Hepatocyte (in vitro differentiated cells): ENCODE measurements around the gene GNB2. TPM values are rescaled to one million over a fixed set of nuclear protein-coding genes. Genes with fewer than 3 reads are reported as not detected.

Experiments
- DNase-seq: peaks from one replicate; pipeline ENCODE4 v3.0.0-alpha.2; 2016; ENCODE audit warnings: low spot score
- H2AFZ ChIP-seq: fragments of 200-600 bp; sonication (generic); 2 replicates; pipeline ENCODE4 v1.6.0; 2016; ENCODE audit warnings: antibody characterized with exemption, mild to moderate bottlenecking
- H3K27ac ChIP-seq: fragments of 200-600 bp; sonication (generic); 2 replicates; pipeline ENCODE4 v1.5.1; 2016; ENCODE audit warnings: mild to moderate bottlenecking
- H3K27me3 ChIP-seq: fragments of 200-600 bp; sonication (generic); 2 replicates; pipeline ENCODE4 v1.6.1; 2016
- H3K36me3 ChIP-seq: fragments of 200-600 bp; sonication (generic); replicated peaks from 2 replicates; pipeline ENCODE4 v1.5.1; 2016; ENCODE audit warnings: low read depth; ENCODE audit not compliant: insufficient read depth
- H3K4me1 ChIP-seq: fragments of 200-600 bp; sonication (generic); 2 replicates; pipeline ENCODE4 v1.5.1; 2016; ENCODE audit warnings: mild to moderate bottlenecking, moderate library complexity; ENCODE audit not compliant: insufficient read depth
- H3K4me2 ChIP-seq: fragments of 200-600 bp; sonication (generic); 2 replicates; pipeline ENCODE4 v1.6.0; 2016
- H3K4me3 ChIP-seq: fragments of 200-600 bp; sonication (generic); 2 replicates; pipeline ENCODE4 v1.5.1; 2016; ENCODE audit warnings: mild to moderate bottlenecking
- H3K79me2 ChIP-seq: fragments of 200-600 bp; sonication (generic); 2 replicates; pipeline ENCODE4 v1.6.0; 2017; ENCODE audit warnings: mild to moderate bottlenecking
- H3K9me2 ChIP-seq: fragments of 200-600 bp; sonication (generic); replicated peaks from 2 replicates; pipeline ENCODE4 v1.6.0; 2017; ENCODE audit warnings: mild to moderate bottlenecking; ENCODE audit not compliant: insufficient read depth
- H3K9me3 ChIP-seq: fragments of 200-600 bp; sonication (generic); 2 replicates; pipeline ENCODE4 v1.5.1; 2016; ENCODE audit warnings: low read depth, mild to moderate bottlenecking
- H4K20me1 ChIP-seq: fragments of 200-600 bp; sonication (generic); 2 replicates; pipeline ENCODE4 v1.6.0; 2016; ENCODE audit warnings: mild to moderate bottlenecking; ENCODE audit not compliant: insufficient read depth, poor library complexity, severe bottlenecking
- CTCF ChIP-seq: fragments of 200-600 bp; sonication (generic); IDR thresholded peaks from 2 replicates; pipeline ENCODE4 v1.5.1; 2016; ENCODE audit warnings: antibody characterized with exemption, mild to moderate bottlenecking; ENCODE audit not compliant: poor library complexity
- EZH2 ChIP-seq: fragments of 200-600 bp; sonication (generic); IDR thresholded peaks from 2 replicates; pipeline ENCODE4 v1.6.1; 2016; ENCODE audit warnings: antibody characterized with exemption, mild to moderate bottlenecking, borderline replicate concordance
- EZH2phosphoT487 ChIP-seq: fragments of 200-600 bp; sonication (generic); IDR thresholded peaks from one replicate; pipeline ENCODE4 v1.6.1; 2018; ENCODE audit warnings: antibody characterized with exemption, mild to moderate bottlenecking, low read depth, moderate library complexity; ENCODE audit not compliant: unreplicated experiment, severe bottlenecking
- WGBS: methylation state at CpG from one replicate; pipeline ENCODE4 v1.1.6; 2016; ENCODE audit warnings: low lambda C conversion rate; ENCODE audit errors: missing lambda C conversion rate; 5-methylcytosine and 5-hydroxymethylcytosine counted together
- polyA plus RNA-seq: library from polyadenylated mRNA; unstranded; fragments of >200 nt; fragmentation: Nextera tagmentation; extraction: Ambion mirVana; gene quantifications from 2 replicates; pipeline ENCODE4 v1.2.1, GENCODE V29; 2016
- total RNA-seq: library from RNA; depleted of rRNA; stranded (reverse); fragments of >200 nt; gene quantifications from 2 replicates; pipeline ENCODE4 v1.2.3, GENCODE V29; 2014

Gene GNB2
- total and polyA plus RNA-seq, 2 experiments from 2014 or later = 111 to 204 TPM

DNA sequence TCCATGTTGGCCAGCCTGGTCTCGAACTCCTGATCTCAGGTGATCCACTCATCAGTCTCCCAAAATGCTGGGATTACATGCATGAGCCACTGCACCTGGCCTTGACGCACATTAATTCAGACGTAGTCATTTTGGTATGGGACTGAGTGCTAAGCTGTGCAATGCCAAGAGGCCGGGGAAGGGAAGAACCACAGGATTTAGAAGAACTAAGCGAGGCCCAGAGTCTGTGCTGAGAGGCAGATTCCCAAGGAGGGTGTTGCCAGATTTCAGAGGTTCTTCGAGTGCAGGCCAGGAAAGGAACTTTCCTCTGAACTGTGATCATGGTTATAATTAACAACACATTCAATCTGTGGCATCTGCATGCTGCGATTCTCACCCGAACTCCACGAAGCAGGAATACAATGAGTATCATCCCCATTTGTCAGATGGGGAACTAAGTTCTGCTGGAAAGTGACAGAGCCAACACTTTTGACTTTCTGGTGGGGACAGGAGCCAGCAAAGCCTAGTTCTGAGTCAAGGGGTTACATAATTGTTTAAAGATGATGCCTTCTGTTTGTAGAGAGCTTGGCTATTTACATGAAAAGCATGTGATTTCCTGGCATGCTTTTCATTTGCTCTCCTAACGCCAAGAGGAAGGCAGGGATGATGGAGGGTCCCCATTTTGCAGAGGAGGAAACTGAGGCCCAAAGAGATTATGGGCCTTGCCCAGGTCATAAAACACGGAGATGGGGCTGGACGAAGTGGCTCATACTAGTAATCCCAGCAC lies 53.6 kb downstream of the GNB2 start:
- no peak overlapping the region for H3K4me2 ChIP-seq
- 67% methylated on average over 12 of the region's 12 CpGs for WGBS
- no peak overlapping the region for H3K27ac ChIP-seq

DNA sequence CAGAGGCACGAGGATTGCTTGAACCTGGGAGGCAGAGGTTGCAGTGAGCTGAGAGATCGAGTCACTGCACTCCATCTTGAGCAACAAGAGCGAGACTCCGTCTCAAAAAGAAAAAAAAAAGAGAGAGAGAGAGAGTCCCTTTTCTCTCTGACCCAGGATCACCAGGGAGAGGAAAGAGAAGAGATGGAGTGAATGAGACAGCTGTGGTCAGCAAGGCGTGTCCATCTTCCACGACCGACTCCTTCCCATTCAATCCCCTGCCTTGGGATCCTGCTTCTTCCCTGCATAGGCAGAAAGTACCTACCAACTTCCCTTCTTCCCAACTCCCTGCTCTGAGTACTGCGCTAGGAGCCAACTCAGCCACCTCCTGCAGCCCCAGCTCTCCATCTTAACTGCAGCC lies 54.7 kb downstream of the GNB2 start:
- Histone ChIP-seq H3K9me3 (no peaks in the 10 kb centered on the region), H3K4me1 (no peaks in the 10 kb centered on the region), H3K27me3 (peaks cover 2% of the 10 kb centered on the region), H3K4me2 (no peak overlapping the region), H3K79me2 (no peaks in the 10 kb centered on the region), H3K9me2 (no peaks in the 10 kb centered on the region), H3K36me3 (no peaks in the 10 kb centered on the region), H2AFZ (no peak overlapping the region), H3K27ac (no peak overlapping the region), H3K4me3 (no peak overlapping the region), H4K20me1 (no peaks in the 10 kb centered on the region)
- TF ChIP-seq EZH2phosphoT487 (no peak), CTCF (no peak), EZH2 (no peak)
- DNase-seq = no peak
- WGBS = 82% methylated on average over 8 of the region's 8 CpGs

More for the DNA sequence above, 53.6 kb downstream of the GNB2 start:
- no peaks in the 10 kb centered on the region for H3K4me1 ChIP-seq
- H3K79me2 ChIP-seq = no peaks in the 10 kb centered on the region
- H3K36me3 ChIP-seq = no peaks in the 10 kb centered on the region
- no peaks in the 10 kb centered on the region for H3K9me2 ChIP-seq
- TF ChIP-seq EZH2 (no peak), EZH2phosphoT487 (no peak), CTCF (no peak)
- DNase-seq = no peak
- peaks cover 12% of the 10 kb centered on the region for H3K27me3 ChIP-seq
- no peaks in the 10 kb centered on the region for H4K20me1 ChIP-seq
- no peaks in the 10 kb centered on the region for H3K9me3 ChIP-seq
- no peak overlapping the region for H3K4me3 ChIP-seq
- no peak overlapping the region for H2AFZ ChIP-seq

Other genes with a start within 250 kb of the GNB2 start
- gene ZCWPW1, start 245.0 kb upstream of the GNB2 start, total RNA-seq = 1.8 and 2.2 TPM in 2 replicates
- gene ZCWPW1, start 245.0 kb upstream of the GNB2 start, polyA plus RNA-seq = 3.3 and 4.9 TPM in 2 replicates
- gene MEPCE, start 243.9 kb upstream of the GNB2 start, total RNA-seq = 20.9 and 23.1 TPM in 2 replicates
- gene MEPCE, start 243.9 kb upstream of the GNB2 start, polyA plus RNA-seq = 15.8 and 17.2 TPM in 2 replicates
- gene PPP1R35, start 237.2 kb upstream of the GNB2 start, total RNA-seq = 10.0 and 12.8 TPM in 2 replicates
- 39.6 and 50.3 TPM in 2 replicates for gene PPP1R35, start 237.2 kb upstream of the GNB2 start, polyA plus RNA-seq
- 0.13 and 0.72 TPM in 2 replicates for gene SPACDR, start 209.5 kb upstream of the GNB2 start, total RNA-seq
- 0.46 TPM in 1 of 2 replicates, not detected in the other for gene SPACDR, start 209.5 kb upstream of the GNB2 start, polyA plus RNA-seq
- 25.4 and 26.2 TPM in 2 replicates for gene TSC22D4, start 194.5 kb upstream of the GNB2 start, total RNA-seq
- gene TSC22D4, start 194.5 kb upstream of the GNB2 start, polyA plus RNA-seq = 89.6 and 90.7 TPM in 2 replicates
- gene NYAP1, start 189.8 kb upstream of the GNB2 start, total RNA-seq = 1.6 and 2.4 TPM in 2 replicates
- gene NYAP1, start 189.8 kb upstream of the GNB2 start, polyA plus RNA-seq = 0.68 TPM in 1 of 2 replicates, not detected in the other
- 32.8 and 38.6 TPM in 2 replicates for gene AGFG2, start 134.5 kb upstream of the GNB2 start, total RNA-seq
- gene AGFG2, start 134.5 kb upstream of the GNB2 start, polyA plus RNA-seq = 33.3 and 53.7 TPM in 2 replicates
- not detected in 2 replicates for gene SAP25, start 99.8 kb upstream of the GNB2 start, total RNA-seq
- 1.8 and 4.0 TPM in 2 replicates for gene SAP25, start 99.8 kb upstream of the GNB2 start, polyA plus RNA-seq
- 34.0 and 40.3 TPM in 2 replicates for gene LRCH4, start 87.6 kb upstream of the GNB2 start, total RNA-seq
- gene LRCH4, start 87.6 kb upstream of the GNB2 start, polyA plus RNA-seq = 105 and 129 TPM in 2 replicates
- gene FBXO24, start 87.4 kb upstream of the GNB2 start, total RNA-seq = 1.1 and 1.4 TPM in 2 replicates
- 0.49 and 1.6 TPM in 2 replicates for gene FBXO24, start 87.4 kb upstream of the GNB2 start, polyA plus RNA-seq
- 64.2 and 90.0 TPM in 2 replicates for gene PCOLCE, start 71.4 kb upstream of the GNB2 start, total RNA-seq
- gene PCOLCE, start 71.4 kb upstream of the GNB2 start, polyA plus RNA-seq = 249 and 343 TPM in 2 replicates
- gene MOSPD3, start 61.2 kb upstream of the GNB2 start, total RNA-seq = 8.8 and 10.4 TPM in 2 replicates
- 39.2 and 44.4 TPM in 2 replicates for gene MOSPD3, start 61.2 kb upstream of the GNB2 start, polyA plus RNA-seq
- gene TFR2, start 32.2 kb upstream of the GNB2 start, total RNA-seq = 12.5 and 13.5 TPM in 2 replicates
- 11.1 and 16.8 TPM in 2 replicates for gene TFR2, start 32.2 kb upstream of the GNB2 start, polyA plus RNA-seq
- not detected in 2 replicates for gene ACTL6B, start 17.3 kb upstream of the GNB2 start, total RNA-seq
- not detected in 2 replicates for gene ACTL6B, start 17.3 kb upstream of the GNB2 start, polyA plus RNA-seq
- 14.2 and 17.6 TPM in 2 replicates for gene GIGYF1, start 20.5 kb downstream of the GNB2 start, total RNA-seq
- gene GIGYF1, start 20.5 kb downstream of the GNB2 start, polyA plus RNA-seq = 13.2 and 16.8 TPM in 2 replicates
- 30.1 and 39.2 TPM in 2 replicates for gene POP7, start 32.4 kb downstream of the GNB2 start, total RNA-seq
- 48.7 and 59.2 TPM in 2 replicates for gene POP7, start 32.4 kb downstream of the GNB2 start, polyA plus RNA-seq
- gene EPO, start 46.7 kb downstream of the GNB2 start, total RNA-seq = 0.16 and 1.3 TPM in 2 replicates
- gene EPO, start 46.7 kb downstream of the GNB2 start, polyA plus RNA-seq = 0.11 TPM in 1 of 2 replicates, not detected in the other
- not detected in 2 replicates for gene ZAN, start 59.9 kb downstream of the GNB2 start, total RNA-seq
- not detected in 2 replicates for gene ZAN, start 59.9 kb downstream of the GNB2 start, polyA plus RNA-seq
- gene EPHB4, start 153.8 kb downstream of the GNB2 start, total RNA-seq = 57.9 and 61.1 TPM in 2 replicates
- gene EPHB4, start 153.8 kb downstream of the GNB2 start, polyA plus RNA-seq = 47.2 and 51.6 TPM in 2 replicates
- 15.4 and 21.3 TPM in 2 replicates for gene SLC12A9, start 179.0 kb downstream of the GNB2 start, total RNA-seq
- 17.1 and 23.5 TPM in 2 replicates for gene SLC12A9, start 179.0 kb downstream of the GNB2 start, polyA plus RNA-seq
- gene TRIP6, start 193.6 kb downstream of the GNB2 start, total RNA-seq = 54.0 and 57.5 TPM in 2 replicates
- 70.3 and 98.9 TPM in 2 replicates for gene TRIP6, start 193.6 kb downstream of the GNB2 start, polyA plus RNA-seq
- gene SRRT, start 201.4 kb downstream of the GNB2 start, total RNA-seq = 35.8 and 49.1 TPM in 2 replicates
- gene SRRT, start 201.4 kb downstream of the GNB2 start, polyA plus RNA-seq = 91.7 and 135 TPM in 2 replicates
- 3.9 TPM in 2 replicates for gene UFSP1, start 216.0 kb downstream of the GNB2 start, total RNA-seq
- gene UFSP1, start 216.0 kb downstream of the GNB2 start, polyA plus RNA-seq = 4.2 and 4.3 TPM in 2 replicates
- 3.2 and 4.6 TPM in 2 replicates for gene ACHE, start 222.1 kb downstream of the GNB2 start, total RNA-seq
- 16.3 and 18.3 TPM in 2 replicates for gene ACHE, start 222.1 kb downstream of the GNB2 start, polyA plus RNA-seq